ENCODE data around the gene ASCC3. TPM values are rescaled to one million over a fixed set of nuclear protein-coding genes. Genes with fewer than 3 reads are reported as not detected.

The ASCC3 gene
- total and polyA plus RNA-seq, 3 donors from 2014 or later: 16.1 to 29.3 (median 29.0) TPM

DNA sequence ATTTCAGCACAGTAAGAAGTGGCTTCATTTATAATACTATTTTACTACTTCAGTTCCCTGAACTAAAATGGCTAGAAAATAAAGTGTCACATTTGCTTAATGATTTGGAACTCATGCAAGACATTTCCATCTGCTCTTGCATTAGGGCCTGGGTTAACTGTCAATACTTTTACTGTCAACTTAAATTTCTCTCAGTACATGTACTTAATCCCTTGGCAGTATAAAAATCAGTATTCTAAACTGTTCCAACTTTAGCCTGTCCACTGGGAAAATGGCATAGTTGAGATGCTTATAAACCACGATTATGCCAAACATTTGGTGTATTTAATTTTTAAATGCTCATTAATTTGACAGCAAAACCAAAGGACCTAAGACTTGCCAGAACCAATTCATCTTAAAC is 154.5 kb downstream of the ASCC3 start:
- Histone ChIP-seq H3K4me3 (no peak overlapping the region), H3K27ac (no peak overlapping the region), H3K4me1 (no peaks in the 10 kb centered on the region), H3K36me3 (ENCODE audit: low read depth, missing control alignments) (no peaks in the 10 kb centered on the region), H3K27me3 (no peaks in the 10 kb centered on the region), H3K9me3 (no peaks in the 10 kb centered on the region)
- intact Hi-C loops (cut with DNase I; ENCODE audit: low total_unique reads): no loop called here
- TF ChIP-seq POLR2A (IDR thresholded peaks at IDR 0.05): no peak
- TF ChIP-seq, protein P1, sequence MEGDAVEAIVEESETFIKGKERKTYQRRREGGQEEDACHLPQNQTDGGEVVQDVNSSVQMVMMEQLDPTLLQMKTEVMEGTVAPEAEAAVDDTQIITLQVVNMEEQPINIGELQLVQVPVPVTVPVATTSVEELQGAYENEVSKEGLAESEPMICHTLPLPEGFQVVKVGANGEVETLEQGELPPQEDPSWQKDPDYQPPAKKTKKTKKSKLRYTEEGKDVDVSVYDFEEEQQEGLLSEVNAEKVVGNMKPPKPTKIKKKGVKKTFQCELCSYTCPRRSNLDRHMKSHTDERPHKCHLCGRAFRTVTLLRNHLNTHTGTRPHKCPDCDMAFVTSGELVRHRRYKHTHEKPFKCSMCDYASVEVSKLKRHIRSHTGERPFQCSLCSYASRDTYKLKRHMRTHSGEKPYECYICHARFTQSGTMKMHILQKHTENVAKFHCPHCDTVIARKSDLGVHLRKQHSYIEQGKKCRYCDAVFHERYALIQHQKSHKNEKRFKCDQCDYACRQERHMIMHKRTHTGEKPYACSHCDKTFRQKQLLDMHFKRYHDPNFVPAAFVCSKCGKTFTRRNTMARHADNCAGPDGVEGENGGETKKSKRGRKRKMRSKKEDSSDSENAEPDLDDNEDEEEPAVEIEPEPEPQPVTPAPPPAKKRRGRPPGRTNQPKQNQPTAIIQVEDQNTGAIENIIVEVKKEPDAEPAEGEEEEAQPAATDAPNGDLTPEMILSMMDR (IDR thresholded peaks at IDR 0.05): no peak
- no peak for DNase-seq
- WGBS, 2 donors: 50 to 65% methylated on average over 1 of the region's 1 CpG

DNA sequence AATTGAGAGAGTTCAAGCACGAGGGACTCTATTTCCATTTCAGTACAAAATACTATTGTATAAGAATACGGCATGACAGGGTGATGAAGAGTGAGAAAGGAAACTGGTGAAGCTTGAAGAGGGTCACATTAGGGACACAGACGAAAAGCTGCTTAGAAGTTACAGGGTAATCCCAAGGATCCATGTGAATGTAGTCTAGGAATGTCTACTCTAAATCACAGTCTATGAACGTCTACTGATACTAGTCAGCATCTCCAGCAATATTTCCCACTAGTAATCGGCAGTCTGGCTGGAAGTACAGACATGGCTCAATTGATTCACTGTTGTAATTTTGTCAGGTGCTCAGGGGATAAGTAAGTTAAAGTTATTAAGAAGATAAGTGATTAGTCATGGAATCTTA is 156.4 kb downstream of the ASCC3 start:
- DNase-seq: no peak
- Histone ChIP-seq H3K36me3 (ENCODE audit: low read depth, missing control alignments) (no peaks in the 10 kb centered on the region), H3K27ac (no peak overlapping the region), H3K9me3 (no peaks in the 10 kb centered on the region), H3K4me1 (no peaks in the 10 kb centered on the region), H3K27me3 (no peaks in the 10 kb centered on the region), H3K4me3 (no peak overlapping the region)
- no peak for TF ChIP-seq POLR2A (IDR thresholded peaks at IDR 0.05)
- TF ChIP-seq, protein P1 (IDR thresholded peaks at IDR 0.05): no peak
- 77 to 86% methylated on average over 5 of the region's 5 CpGs for WGBS, 2 donors
- intact Hi-C loops (cut with DNase I; ENCODE audit: low total_unique reads): no loop called here

DNA sequence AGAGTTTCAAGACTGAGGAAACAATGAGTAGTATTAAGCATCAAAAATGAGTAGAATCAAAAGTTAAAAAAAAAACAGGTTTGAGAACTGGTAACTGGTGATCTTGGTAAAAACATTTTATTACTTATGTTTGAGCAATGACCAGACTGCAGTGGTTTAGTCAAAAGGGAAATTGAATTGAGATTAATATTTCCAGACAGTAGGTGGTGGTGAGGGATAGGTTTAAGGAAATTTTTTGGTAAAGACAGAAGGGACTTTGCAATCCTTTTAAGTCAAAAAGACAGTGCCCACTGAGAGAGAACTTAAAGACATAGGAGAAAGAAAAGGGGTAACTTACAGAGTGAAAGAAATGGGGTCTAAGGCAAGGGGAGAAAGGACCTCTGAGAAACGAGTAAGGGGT is 156.9 kb downstream of the ASCC3 start:
- intact Hi-C loops (cut with DNase I; ENCODE audit: low total_unique reads): no loop called here
- Histone ChIP-seq H3K4me3 (no peak overlapping the region), H3K9me3 (no peaks in the 10 kb centered on the region), H3K27ac (no peak overlapping the region), H3K4me1 (no peaks in the 10 kb centered on the region), H3K36me3 (ENCODE audit: low read depth, missing control alignments) (no peaks in the 10 kb centered on the region), H3K27me3 (no peaks in the 10 kb centered on the region)
- TF ChIP-seq, protein P1 (IDR thresholded peaks at IDR 0.05): no peak
- no peak for TF ChIP-seq POLR2A (IDR thresholded peaks at IDR 0.05)
- WGBS, 2 donors: 81 to 85% methylated on average over 1 of the region's 1 CpG
- DNase-seq: no peak

DNA sequence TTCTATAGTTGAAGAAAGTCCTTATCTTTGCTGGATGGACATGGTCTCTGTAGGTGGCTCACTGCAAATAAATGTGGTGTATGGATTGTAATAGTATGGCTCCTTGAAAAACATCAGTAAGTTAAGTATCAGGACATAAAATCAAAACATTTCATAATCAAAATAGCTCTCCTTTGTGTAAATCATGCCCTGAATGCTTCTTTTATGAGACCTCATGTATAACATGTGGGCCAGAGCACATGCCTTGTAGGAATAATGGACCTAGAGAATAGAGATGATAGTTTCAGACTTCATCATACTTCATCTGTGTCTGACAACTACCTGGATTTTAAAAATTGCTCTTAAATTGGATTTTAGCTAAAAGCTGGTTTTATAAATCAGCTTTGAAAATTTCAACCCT is 159.9 kb downstream of the ASCC3 start:
- Histone ChIP-seq H3K36me3 (ENCODE audit: low read depth, missing control alignments) (no peaks in the 10 kb centered on the region), H3K27ac (no peak overlapping the region), H3K4me3 (no peak overlapping the region), H3K9me3 (no peaks in the 10 kb centered on the region), H3K4me1 (no peaks in the 10 kb centered on the region), H3K27me3 (no peaks in the 10 kb centered on the region)
- intact Hi-C loops (cut with DNase I; ENCODE audit: low total_unique reads): no loop called here
- no peak for DNase-seq
- TF ChIP-seq POLR2A (IDR thresholded peaks at IDR 0.05): no peak
- TF ChIP-seq, protein P1 (IDR thresholded peaks at IDR 0.05): no peak

DNA sequence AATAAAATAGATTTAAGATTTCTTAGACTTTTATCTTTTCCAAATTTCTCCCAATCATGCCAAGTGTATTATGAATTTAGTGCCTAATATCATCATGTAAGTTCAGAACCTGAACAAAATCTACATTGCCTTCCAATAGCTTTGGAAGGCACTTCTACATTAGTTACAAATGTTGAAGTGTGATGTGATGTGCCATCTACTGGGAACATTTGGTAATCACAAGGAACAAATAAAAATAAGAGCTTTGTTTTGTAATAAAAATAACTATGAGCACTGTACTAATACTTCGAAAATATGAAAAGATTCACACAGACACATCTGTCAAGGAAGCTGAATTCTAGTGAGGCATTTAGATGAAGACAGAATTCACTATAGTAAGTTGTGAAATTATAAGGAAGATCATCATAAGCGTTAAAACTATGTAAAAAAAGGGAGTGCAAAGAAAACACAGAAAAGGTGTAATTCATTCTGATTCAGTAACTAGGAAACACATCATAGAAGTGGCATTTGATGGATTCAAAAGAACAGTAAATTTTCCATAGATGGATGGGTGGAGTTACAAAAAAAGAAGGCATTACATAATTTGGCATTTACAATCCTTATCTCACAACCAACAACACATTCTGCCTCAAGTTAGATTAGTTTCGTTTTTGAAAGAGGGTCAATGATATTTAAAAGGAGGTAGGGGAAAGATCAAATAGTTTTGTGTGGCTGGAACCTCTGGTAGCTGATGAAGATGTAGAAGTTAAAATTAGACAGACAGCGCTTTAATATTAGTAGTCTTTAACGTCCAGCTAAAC is 161.0 kb downstream of the ASCC3 start:
- H3K9me3 ChIP-seq: no peaks in the 10 kb centered on the region
- H3K27ac ChIP-seq: no peak overlapping the region
- intact Hi-C loops (cut with DNase I; ENCODE audit: low total_unique reads): no loop called here
- WGBS, 2 donors: 51 to 63% methylated on average over 5 of the region's 5 CpGs
- DNase-seq: no peak
- no peaks in the 10 kb centered on the region for H3K4me1 ChIP-seq
- TF ChIP-seq, protein P1 (IDR thresholded peaks at IDR 0.05): peak in 2 of 3 experiments; percentile 12 to 31
- no peak for TF ChIP-seq POLR2A (IDR thresholded peaks at IDR 0.05)
- no peaks in the 10 kb centered on the region for H3K36me3 ChIP-seq (ENCODE audit: low read depth, missing control alignments)
- H3K27me3 ChIP-seq: no peaks in the 10 kb centered on the region
- no peak overlapping the region for H3K4me3 ChIP-seq

Data from testis (tissue), 3 donors.